RWPE1 (cell line): ENCODE measurements around the gene GDAP1L1.
"Not testable (repeated sequence)": the region's sequence is repeated elsewhere in the genome, so short reads cannot be mapped to it uniquely, and the experiment has no call there.

Experiments used
- CTCF ChIA-PET: fragments of 350-600 bp; sonication (Branson Sonifier 250); formaldehyde crosslinking; extraction: SDS; loops from one replicate; lab custom pipeline; 2021; lab: Yijun Ruan, JAX
- POLR2A ChIA-PET: fragments of 400-600 bp; formaldehyde crosslinking; extraction: SDS; loops from one replicate; lab custom pipeline; 2020; ENCODE audit warnings: antibody characterized with exemption; ENCODE audit not compliant: low non-redundant PET; lab: Yijun Ruan, JAX
- DNase-seq: peaks from one replicate; pipeline ENCODE4 v3.0.0; 2012; ENCODE audit warnings: low spot score
- H3K27ac ChIP-seq: fragments of 450-650 bp; 2 replicates; pipeline ENCODE4 v1.5.1; 2017
- CTCF ChIP-seq: fragments of 450-650 bp; conservative IDR thresholded peaks from 2 replicates; pipeline ENCODE4 v1.5.1; 2017; ENCODE audit warnings: low read depth, mild to moderate bottlenecking

Gene GDAP1L1

DNA sequence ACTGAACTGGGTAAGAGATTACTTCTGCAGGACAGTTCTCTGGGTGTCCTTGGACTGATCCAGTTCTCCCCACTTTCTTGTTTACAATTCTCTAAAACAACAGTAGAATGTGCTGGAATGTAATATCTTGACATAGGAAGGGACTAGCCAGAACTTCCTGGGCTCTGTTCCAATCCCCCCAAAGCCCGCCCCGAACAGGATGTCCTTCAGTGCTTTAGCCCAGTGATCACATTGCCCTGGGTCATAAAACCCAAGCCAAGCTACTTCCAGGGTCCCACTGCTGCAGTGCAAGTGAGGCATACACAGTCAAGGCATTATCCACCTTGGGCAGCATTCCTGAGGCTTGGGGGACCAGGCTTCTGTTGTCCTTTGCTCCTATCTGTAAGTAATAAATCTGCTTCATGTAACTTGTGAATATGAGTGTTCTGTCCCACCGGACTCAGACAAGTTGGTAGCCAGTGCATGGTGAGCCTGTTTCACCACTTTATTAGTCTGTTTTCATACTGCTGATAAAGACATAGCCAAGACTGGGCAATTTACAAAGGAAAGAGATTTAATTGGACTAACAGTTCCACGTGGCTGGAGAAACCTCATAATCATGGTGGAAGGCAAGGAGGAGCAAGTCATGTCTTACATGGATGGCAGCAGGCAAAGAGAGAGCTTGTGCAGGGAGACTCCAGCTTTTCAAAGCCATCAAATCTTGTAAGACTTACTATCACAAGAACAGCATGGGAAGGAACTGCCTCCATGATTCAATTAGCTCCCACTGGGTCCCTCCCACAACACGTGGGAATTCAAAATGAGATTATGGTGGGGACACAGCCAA is 40.4 kb downstream of the GDAP1L1 start:
- TF ChIP-seq CTCF: no peak
- no peak overlapping the region for H3K27ac ChIP-seq
- DNase-seq: no peak
- ChIA-PET POLR2A (no interaction called here), CTCF (interaction anchor here (0.6 to 1.4 kb wide), 3 partner anchors 69 to 1003 kb away, joined by 3 to 6 read pairs (median 3); no protein-coding TSS in a partner anchor)

DNA sequence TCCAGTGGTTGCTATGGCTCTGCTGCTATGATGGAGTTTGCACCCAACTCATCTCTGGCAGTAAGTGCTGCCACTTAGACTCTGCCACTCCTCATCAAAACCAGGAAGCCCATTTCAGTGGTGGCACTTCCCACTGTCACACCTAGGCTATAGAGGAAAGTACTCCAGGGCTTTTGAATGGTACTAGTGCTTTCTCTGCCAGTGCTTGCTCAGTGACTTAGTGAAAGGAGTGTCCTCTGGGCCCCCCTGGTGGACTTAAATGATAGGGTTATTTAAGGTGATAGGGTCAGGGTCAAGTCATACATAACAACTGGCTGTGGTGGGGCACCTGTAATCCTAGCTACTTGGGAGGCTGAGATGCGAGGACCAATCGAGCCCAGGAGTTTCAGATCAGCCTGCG is 41.1 kb downstream of the GDAP1L1 start:
- ChIA-PET CTCF (interaction anchor here (0.8 kb wide), 1 partner anchor 1002 kb away, joined by 3 read pairs; no protein-coding TSS in a partner anchor), POLR2A (no interaction called here)
- no peak overlapping the region for H3K27ac ChIP-seq
- no peak for DNase-seq
- no peak for TF ChIP-seq CTCF

GRCh38 chr20:44291754-44292153 is 44.6 kb downstream of the GDAP1L1 start:
- CTCF ChIA-PET: interaction anchor here (0.9 to 1.4 kb wide), 2 partner anchors 75 to 77 kb away, joined by 4 to 7 read pairs; no protein-coding TSS in a partner anchor
- H3K27ac ChIP-seq: no peak overlapping the region
- DNase-seq: no peak
- POLR2A ChIA-PET: no interaction called here
- no peak for TF ChIP-seq CTCF

DNA sequence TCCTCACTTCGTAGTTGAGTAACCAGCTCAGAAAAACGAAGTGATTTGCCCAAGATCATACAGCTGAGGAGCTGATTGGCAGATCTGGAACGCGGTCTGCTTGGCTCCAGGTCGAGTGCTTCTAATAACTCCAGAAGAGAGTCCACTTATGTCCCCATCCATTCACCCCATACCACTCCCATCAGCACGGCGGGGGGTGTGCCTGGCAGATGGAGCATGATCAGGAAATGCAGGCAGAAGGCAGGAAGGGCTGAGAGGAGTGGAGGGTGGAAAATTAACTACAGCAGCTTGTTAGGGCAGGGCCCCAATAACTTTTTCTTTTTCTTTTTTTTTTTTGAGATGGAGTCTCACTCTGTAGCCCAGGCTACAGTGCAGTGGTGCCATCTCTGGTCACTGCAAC is 48.9 kb downstream of the GDAP1L1 start:
- CTCF ChIA-PET: interaction anchor here (2.4 kb wide), 1 partner anchor 15 kb away, joined by 5 read pairs; the partner anchor contains the start of gene FITM2
- POLR2A ChIA-PET: no interaction called here

GRCh38 chr20:44297721-44298120 is 50.6 kb downstream of the GDAP1L1 start:
- no peak overlapping the region for H3K27ac ChIP-seq
- CTCF ChIA-PET: interaction anchor here (1.2 to 2.4 kb wide), 2 partner anchors 13 to 70 kb away, joined by 3 to 5 read pairs; partner anchors contain the start of gene FITM2
- DNase-seq: no peak
- POLR2A ChIA-PET: no interaction called here
- TF ChIP-seq CTCF: no peak

More for the DNA sequence above, 48.9 kb downstream of the GDAP1L1 start:
- TF ChIP-seq CTCF: no peak
- no peak for DNase-seq
- H3K27ac ChIP-seq: no peak overlapping the region

- CTCF ChIA-PET: interaction anchor here (0.6 kb wide), 1 partner anchor 85 kb away, joined by 4 read pairs; no protein-coding TSS in a partner anchor
- POLR2A ChIA-PET, DNase-seq, H3K27ac ChIP-seq: not testable (repeated sequence)
These were observed 52.0 kb downstream of the GDAP1L1 start for GRCh38 chr20:44299011-44299535.
